A204.1 (cell line): ENCODE measurements around the gene GALE.
"Not testable (repeated sequence)": the region's sequence is repeated elsewhere in the genome, so short reads cannot be mapped to it uniquely, and the experiment has no call there.

Experiments
- FAIRE-seq: peaks from 2 replicates; lab custom pipeline; 2012; peaks lifted over from hg19 to GRCh38; lab: Jason Lieb, UNC

The GALE gene

DNA sequence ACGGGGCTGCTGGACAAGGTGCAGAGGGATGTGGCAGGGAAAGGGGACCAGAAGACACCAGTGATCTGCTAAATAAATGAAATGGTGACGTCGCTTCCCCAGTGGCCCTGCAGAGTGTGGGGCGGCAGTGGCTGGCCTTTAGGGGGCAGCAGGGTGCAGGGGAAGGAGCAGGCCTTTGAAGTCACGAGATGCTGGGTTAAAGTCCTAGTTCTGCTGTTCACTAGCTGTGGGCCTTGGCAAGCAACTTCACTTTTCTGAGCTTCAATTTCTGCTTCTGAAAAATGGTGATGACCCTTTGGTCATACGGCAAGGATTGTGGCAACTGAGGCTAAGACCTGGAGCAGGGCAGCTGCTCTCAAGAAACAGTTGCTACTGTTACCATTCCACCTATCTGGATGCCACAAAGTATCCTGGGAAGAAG, 9.2 kb upstream of the GALE start:
- no peak for FAIRE-seq

DNA sequence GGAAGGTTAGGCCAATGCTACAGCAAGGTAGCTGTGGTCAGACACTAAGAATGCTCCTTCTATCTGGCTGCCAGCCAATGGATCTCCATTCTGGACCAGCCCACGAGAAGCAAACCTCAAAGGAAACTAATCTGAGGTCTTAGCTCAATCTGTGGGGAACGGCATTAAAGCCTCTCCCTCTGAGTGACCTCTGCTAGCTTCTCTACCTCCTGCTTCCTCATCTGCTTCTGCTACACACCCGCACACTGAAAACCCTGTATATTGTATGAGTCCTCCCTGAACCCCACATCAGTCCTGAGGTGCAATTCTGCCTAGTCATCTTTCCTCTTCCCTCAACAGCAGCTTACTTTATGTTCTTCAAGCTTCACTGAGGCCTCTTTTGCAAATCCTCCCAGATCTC, 6.9 kb upstream of the GALE start:
- no peak for FAIRE-seq

DNA sequence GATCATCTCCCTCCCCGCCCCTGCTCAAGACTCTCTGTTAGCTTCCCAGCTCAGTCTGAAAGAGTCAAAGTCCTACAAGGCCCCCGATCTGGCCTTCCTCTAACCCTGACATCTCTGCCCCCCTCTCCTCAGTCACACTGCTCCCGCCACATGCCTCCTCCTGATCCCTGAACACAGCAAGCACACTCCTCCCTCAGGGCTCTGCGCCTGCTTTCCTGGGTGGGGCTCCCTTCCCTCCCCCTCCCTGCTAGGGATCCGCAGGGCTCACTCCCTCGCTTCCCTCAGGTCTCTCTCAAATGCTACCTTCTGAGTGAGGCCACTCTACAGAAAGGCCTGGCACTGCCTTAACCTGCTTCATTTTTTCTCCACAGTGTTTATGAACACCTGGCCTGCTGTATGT, 5.7 kb upstream of the GALE start:
- FAIRE-seq: no peak

DNA sequence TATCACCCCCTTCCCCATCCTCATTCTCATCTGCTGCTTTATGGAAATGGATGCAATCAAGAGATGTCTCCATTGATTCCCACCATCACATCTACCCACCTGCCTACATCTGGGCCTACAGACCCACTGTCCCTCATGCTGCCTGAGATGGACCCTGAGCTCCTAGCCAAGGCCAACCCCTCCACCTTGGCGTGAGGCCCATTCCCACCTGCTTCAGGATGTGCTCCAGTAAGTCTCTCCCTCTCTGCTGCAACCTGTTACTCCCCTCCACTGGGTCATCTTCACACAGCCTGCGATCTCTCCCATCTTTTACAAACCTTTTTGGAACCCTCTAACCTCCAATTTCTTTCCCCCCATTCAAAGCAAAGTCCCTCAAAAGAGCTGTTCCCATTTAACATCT, 4.5 kb upstream of the GALE start:
- FAIRE-seq: no peak

DNA sequence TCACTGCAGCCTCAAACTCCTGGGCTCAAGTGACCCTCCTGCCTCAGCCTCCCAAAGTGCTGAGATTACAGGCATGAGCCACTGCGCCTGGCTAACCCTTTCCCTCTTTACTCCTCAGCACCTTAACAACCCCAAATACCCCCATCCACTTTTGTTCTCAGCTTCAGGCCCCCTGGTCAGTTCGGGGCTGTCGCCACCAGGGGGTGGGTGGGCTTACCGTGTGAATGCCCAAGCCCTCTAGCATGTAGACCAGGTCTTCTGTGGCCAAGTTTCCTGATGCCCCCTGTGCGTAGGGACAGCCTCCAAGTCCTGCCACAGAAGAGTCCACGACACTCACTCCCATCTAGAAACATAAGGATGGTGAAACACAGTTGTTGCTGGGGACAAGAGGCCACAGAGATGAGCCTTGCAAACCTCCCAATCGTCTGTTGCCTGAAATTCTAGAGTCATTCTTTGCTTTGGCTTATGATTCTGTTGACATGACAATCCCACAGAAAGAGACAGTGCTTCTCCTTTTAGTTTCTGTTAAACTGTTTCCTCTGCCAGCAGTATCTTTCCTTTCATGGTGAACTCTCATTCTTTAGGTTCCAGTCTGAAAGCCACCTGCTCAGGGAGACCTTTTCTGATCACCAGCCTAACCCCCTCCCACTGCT, 3.8 kb upstream of the GALE start:
- FAIRE-seq: no peak

DNA sequence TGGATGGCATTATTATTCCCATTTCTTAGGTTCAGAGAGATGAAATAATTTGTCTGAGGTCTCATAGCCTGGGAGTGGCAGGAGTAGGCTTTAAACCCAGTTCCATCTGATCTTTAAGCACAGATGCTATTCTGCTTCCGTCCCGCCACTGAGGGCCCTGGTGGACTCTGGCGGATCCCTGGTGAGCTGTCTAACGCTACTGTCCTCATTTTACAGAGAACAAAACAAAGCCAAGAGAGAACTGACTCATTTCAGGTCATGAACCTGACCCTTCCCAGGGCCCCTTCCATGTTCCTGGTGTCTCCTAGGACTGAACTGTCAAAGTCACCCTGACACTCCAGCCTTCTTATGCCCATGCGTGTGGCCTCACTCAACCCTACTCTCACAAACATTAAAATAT, 3.1 kb upstream of the GALE start:
- FAIRE-seq: no peak

DNA sequence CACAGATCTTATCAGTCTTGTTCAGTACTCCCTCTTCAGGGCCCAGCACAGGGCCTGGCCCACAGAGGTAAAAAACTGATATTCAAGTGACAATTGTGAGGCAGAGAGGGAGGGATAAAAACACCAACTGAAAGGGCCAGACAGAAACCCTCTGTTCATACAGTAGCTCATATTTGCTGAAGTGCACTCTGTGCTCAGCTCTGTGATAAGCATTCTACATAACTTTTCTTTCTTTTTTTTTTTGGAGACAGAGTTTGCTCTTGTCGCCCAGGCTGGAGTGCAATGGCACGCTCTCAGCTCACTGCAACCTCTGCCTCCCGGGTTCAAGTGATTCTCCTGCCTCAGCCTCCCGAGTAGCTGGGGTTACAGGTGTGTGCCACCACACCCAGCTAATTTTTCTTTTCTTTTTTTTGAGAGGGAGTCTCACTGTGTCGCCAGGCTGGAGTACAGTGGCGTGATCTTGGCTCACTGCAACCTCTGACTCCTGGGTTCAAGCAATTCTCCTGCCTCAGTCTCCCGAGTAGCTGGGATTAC, 2.3 kb upstream of the GALE start:
- FAIRE-seq: not testable (repeated sequence)

DNA sequence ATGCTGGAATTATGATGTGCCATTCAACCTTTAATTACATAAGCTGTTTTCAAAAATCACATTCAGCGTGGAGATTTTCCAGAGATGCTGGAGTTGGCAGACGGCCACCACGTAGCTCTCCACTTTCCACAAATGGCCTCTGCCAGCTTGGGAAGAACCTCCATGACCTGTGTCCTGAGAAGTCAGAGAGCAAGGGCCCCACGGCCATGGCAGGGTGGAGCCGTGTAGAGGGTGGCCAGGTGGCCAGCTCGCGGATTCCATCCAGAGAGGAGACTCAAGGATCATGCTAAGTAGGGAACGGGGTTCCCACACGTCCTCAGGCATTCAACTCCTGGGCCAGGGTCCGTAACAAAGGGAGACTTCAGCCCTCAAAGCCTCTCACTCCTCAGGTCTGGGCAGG, 1.3 kb upstream of the GALE start:
- FAIRE-seq: no peak

DNA sequence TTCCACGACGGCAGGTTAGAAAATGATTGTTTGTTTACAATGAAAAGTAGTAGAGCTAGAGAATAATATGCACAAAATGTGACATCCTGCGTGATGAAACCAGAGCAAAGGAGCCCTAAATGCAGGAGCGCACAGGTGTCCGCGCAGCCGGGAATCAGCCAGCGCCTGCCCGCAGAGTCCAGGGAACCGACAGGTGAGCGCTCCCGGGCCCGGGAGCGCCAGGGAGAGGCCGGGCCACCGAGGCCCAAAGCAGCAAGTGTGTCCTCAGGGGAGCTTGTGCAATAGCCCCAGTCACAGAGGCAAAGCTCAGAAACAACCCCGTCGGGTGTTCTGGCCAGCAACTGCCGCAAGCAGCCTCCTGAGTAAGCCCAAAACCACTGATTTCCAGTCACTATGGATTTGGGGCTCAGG, 789 bp upstream of the GALE start:
- no peak for FAIRE-seq

DNA sequence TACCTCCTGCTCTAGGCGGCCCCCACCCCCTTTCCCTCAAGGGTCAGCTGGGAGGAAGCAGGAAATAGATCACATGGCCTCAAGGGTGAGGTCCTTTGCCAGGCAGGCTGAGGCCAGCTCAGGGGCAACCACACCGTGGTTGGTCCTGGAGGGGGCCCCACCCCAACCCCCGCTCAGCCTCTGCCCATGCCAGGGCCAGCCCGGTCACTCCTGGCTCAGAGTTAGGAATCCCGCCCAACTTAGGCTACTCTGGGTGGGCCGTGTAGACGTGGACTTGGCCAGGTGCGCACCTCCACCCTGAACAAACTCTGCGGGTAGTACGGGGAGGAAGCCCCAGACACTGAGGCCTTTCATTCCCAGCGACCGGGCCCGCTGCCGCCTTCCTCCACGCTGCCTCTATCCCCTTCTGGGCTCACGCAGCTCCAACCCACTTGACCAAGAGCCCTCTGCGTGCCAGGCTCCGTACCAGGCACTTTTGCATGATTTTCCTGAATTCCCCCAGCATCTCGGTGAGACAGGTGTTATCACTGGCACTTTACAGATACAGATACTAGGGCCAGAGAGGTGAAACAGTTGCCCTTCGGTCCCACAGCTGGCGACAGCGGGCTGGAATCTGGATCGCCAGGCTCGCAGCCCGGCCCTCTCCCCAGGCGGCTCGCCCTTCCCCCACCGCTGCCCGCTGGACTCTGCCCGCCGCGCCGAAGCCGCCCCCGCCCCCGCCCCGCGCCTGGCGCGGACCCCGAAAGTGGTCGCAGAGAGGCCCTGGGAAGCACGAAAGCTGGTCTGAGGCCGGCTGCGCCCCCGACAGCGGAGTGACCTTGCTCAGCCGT, 769 bp downstream of the GALE start:
- no peak for FAIRE-seq

DNA sequence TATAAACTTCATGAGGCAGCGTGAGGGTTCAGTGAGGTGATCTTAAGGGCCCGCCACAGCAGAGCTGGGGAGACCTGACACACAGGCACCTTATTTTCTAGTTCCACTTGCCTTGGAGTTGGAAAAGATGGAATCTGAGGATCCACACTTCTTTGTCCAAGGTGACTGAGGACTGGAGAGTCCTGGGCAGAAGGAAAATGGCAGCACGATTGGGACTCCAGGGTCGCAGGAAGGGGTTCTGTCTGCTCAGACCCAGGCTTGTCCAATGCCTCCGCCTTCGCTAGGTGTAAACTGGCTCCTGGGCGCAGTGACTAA, 1.3 kb downstream of the GALE start:
- no peak for FAIRE-seq

DNA sequence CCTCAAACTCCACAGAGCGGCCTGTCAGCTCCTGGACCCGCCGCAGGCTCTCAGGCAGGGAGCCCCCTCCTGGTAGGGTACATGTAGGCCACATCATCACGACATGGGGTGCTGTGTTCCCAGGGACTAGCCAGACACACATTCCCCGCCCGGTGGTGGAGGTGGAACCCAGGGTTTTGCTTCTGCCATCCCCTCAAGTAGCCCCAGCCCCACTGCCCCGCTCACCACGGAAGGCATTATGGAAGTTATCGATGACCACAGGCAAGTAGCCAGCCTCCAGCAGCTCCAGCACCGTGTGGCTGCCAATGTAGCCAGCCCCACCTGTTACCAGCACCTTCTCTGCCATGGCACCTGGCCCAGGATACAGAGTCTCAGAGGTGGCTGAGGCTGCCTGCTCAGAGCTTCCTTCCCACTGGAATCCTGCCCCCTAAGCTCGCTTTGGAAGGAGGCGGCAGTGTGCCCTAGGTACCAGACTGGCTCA, 1.9 kb downstream of the GALE start:
- no peak for FAIRE-seq

DNA sequence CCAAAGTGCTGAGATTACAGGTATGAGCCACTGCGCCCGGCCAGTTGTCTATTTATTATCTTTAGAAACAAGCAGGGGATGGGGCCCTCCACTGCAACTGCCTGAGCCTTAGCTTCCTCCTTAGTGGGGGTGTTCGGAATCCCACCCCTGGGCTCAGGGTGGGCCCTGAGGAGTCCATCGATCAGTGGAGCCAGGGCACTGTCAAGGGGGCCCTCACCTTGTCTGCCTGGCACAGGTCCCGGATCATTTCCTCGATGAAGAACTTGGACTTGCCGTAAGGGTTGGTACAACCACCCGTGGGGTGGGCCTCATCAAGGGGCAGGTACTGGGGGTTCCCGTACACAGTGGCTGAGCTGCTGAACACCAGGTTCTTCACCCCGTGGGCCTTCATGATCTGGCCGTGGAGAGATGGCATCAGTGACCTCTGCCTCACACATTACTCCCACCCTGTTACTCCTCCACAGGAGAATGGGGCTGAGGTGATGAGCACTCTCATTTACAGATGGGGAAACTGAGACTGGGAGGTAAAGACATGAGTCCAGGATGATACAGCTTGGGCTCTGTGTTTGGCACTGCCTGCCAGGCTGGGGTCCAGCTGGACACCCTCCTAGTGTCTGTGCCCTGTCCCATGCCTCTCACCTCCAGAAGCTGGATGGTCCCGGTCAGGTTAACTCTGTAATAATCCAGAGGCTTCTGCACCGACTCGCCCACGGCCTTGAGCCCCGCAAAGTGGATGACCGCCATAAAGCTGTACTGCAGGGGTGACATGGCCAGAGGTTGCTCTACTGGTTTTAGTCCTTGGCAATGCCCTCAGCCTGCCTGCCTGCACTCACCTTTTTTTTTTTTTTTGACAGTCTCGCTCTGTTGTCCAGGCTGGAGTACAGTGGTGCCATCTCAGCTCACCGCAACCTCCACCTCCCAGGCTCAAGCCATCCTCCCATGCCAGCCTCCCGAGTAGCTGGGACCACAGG, 2.8 kb downstream of the GALE start:
- no peak for FAIRE-seq

DNA sequence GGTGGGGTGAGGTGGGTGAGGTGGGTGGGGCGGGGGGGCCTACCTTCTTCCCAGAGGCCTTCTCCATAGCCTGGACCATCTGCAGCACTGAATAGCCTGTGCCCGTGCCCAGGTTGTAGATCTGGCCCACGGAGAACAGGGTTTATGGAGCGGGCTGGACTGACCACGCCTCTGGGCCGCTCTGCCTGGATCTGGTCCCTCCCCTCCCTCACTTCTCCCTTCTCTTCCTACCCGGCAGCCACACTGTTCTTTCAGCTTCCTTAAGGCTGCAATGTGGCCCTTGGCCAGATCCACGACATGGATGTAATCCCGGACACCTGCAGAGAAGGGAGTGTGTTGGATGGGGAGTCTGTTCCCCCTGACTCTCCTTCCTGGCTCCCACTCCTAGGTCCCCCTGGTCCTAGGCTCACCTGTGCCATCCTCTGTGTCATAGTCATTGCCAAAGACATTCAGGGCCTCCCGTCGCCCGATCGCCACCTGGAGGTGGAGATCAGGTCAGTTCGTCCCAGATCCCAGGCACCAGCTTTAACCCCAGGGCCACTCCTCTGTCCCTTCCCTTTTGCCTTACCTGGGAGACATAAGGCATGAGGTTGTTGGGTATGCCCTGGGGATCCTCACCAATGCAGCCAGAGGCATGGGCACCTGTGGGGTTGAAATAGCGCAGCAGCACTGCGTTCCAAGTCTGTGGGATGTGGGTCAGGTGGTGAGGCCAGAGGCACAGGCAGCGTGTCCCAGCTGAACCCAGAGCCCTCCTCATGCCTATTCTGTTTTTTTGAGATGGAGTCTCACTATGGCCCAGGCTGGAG, 3.9 kb downstream of the GALE start:
- no peak for FAIRE-seq

DNA sequence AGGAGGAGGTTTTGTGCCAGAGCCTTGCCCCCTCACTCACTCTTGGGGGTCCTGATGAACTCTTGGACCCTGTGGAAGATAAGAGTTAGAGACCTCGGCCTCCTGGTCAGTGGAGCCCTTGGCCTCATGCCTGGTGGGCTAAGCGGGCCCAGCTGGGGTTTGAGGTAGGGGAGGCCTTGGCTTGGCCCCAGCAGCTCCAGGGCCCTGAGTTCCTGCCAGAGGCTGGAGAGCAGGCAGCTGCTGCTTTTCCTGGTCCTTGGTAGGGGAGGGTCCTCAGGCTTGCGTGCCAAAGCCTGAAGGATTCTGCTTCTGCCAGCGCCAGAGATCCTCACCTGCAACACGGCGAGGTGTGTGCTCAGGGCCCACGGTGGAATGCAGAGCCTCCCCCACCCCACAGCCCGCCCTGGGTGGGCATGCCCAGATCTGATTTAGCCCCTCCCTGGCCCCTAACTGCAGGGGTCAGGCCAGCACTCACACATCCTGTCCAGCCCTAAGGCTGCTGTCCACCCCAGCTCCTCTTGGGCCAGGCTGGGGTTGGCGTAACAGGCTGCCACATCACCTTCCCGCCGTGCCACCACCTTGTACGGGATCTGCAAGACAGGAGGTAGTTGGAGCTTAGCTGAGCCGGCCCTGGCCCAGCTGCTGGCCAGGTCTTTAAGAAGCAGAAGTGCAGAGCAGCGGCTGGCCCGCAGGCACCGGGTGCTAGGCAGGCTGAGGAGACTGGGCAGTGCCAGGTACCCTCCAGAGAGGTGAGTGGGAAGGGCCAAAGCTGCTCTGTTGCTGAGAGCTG, 4.7 kb downstream of the GALE start:
- FAIRE-seq: no peak

DNA sequence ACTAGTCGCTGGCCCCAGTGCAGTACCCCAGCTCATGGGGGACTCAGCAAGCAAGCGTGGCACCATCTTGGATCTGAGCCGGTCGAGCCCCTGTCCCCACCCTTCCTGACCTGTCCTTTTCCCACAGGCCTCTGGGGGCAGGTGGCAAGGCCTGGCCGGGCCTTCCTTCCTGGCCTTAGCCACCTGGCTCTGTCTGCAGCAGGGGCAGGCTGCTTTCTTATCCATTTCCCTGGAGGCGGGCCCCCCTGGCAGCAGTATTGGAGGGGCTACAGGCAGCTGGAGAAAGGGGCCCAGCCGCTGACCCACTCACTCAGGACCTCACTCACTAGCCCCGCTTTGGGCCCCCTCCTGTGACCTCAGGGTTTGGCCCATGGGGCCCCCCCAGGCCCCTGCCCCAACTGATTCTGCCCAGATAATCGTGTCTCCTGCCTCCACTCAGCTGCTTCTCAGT, 5.8 kb downstream of the GALE start:
- FAIRE-seq: not testable (repeated sequence)

DNA sequence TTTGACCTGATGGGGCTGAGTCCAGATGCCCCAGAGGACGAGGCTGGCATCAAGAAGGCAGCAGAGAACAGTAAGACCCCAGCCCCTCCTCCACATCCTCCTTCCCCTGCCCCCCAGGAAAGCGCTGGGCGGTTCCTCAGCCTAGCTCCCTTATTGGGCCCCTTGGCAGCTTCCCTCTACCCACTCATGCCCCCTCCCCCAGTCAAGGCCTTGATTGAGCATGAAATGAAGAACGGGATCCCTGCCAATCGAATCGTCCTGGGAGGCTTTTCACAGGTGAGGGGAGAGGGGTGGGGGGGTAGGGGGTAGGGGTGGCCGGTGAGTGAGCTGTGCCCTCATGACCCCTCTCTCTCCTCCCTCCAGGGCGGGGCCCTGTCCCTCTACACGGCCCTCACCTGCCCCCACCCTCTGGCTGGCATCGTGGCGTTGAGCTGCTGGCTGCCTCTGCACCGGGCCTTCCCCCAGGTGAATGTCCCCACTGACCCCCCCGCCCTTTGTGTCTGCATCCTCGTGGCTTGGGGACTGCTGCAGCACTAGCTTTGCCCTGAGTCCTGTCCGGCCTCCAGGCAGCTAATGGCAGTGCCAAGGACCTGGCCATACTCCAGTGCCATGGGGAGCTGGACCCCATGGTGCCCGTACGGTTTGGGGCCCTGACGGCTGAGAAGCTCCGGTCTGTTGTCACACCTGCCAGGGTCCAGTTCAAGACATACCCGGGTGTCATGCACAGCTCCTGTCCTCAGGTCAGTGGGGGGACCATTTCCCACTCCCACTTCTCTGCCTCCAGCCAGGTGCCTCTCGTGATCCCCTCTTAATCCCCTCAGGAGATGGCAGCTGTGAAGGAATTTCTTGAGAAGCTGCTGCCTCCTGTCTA, 6.5 kb downstream of the GALE start:
- no peak for FAIRE-seq

DNA sequence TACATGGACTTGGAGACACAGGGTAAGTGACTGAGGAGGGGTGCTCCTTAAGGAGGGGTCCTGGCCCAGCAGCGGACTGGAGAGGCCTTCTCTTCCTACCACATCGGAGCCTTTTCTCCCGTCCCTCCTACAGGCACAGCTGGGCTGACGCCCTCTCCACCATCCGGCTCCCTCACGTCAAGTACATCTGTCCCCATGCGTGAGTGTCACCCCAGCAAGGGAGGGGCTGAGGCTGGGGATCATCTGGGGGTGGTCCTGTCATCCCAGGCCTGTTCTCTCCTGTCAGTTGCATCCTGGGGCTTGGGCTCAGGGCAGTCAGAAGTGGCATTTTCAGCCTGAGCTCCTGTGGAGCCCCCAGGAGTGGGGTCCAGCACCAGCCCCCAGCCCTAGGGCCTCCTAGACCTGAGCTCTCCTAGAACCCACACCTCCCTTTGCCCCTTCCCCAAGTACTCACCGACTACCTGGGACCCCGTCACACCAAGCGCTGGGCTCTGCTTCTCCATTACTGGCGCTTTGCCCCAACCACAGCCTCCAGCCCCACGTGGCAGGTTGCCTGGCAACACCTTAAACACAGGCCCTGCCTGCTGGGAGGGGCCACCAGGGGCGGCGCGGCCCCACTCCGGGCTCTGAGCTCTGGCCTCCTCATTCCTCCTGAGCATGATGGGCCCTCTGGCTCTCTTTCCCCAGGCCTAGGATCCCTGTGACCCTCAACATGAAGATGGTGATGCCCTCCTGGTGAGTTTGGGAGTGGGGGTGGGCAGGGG, 7.4 kb downstream of the GALE start:
- no peak for FAIRE-seq
